Coronary artery (tissue), 2 donors: ENCODE measurements around the gene ITIH3.
"Not testable (repeated sequence)": the region's sequence is repeated elsewhere in the genome, so short reads cannot be mapped to it uniquely, and the experiment has no call there.

Source experiments
- DNase-seq: peaks from one replicate; pipeline ENCODE4 v3.0.0-alpha.2; 2017; ENCODE audit warnings: low spot score
- H3K27ac ChIP-seq, 2 donors: fragments of 200-600 bp; sonication (generic); one replicate each; pipeline ENCODE4 v1.5.1; 2016 to 2019
- H3K4me3 ChIP-seq: fragments of 200-600 bp; sonication (generic); 2 replicates; pipeline ENCODE4 v1.5.1; 2016; ENCODE audit warnings: mild to moderate bottlenecking, moderate library complexity
- CTCF ChIP-seq: fragments of 200-600 bp; sonication (generic); IDR thresholded peaks from one replicate; pipeline ENCODE4 v1.5.1; 2019; ENCODE audit warnings: antibody characterized with exemption

ITIH3 gene

GRCh38 chr3:52775877-52776276, 18.7 kb upstream of the ITIH3 start:
- TF ChIP-seq CTCF, result no peak
- Histone ChIP-seq H3K27ac (no peak overlapping the region), H3K4me3 (no peak overlapping the region)
- no peak for DNase-seq

GRCh38 chr3:52776486-52776885, 18.1 kb upstream of the ITIH3 start:
- DNase-seq, result not testable (repeated sequence)

GRCh38 chr3:52777127-52777958, 17.3 kb upstream of the ITIH3 start, which contains the start of gene ITIH1:
Gene ITIH1 (plus strand): TSS chr3:52777599. CDS start chr3:52777616, 17 bp downstream.
- no peak for DNase-seq
- TF ChIP-seq CTCF, result no peak
- no peak within 1 kb of the TSS for H3K4me3 ChIP-seq

More at GRCh38 chr3:52776486-52776885, 18.1 kb upstream of the ITIH3 start:
- not testable (repeated sequence) for H3K4me3 ChIP-seq, H3K27ac ChIP-seq

GRCh38 chr3:52777959-52778805, 16.4 kb upstream of the ITIH3 start:
- DNase-seq, result no peak

More at GRCh38 chr3:52777127-52777958, 17.3 kb upstream of the ITIH3 start, which contains the start of gene ITIH1:
- no peak within 1 kb of the TSS for H3K27ac ChIP-seq

GRCh38 chr3:52779011-52779836, 15.4 kb upstream of the ITIH3 start:
- Histone ChIP-seq H3K27ac (no peak overlapping the region), H3K4me3 (no peak overlapping the region)
- DNase-seq, result no peak
- no peak for TF ChIP-seq CTCF

More at GRCh38 chr3:52777959-52778805, 16.4 kb upstream of the ITIH3 start:
- Histone ChIP-seq H3K27ac (no peak overlapping the region), H3K4me3 (no peak overlapping the region)
- TF ChIP-seq CTCF, result no peak

GRCh38 chr3:52779837-52780585, 14.6 kb upstream of the ITIH3 start:
- no peak for TF ChIP-seq CTCF
- H3K4me3 ChIP-seq, result no peak overlapping the region
- DNase-seq, result no peak
- no peak overlapping the region for H3K27ac ChIP-seq
